GM23248 (cell line): ENCODE measurements around the gene MAP1LC3B2. TPM values are rescaled to one million over a fixed set of nuclear protein-coding genes. Genes with fewer than 3 reads are reported as not detected.
A peak's percentile ranks its signal among the peaks of the same experiment; 100 is the strongest.

Experiments
- DNase-seq: peaks from one replicate; pipeline ENCODE4 v3.0.0-alpha.2; 2015
- H2AFZ ChIP-seq: fragments of 200-600 bp; sonication (generic); 2 replicates; pipeline ENCODE4 v1.6.1; 2016; ENCODE audit warnings: antibody characterized with exemption
- H3F3A ChIP-seq: fragments of 200-600 bp; sonication (generic); 2 replicates; pipeline ENCODE4 v1.6.1; 2016; ENCODE audit warnings: mild to moderate bottlenecking, antibody characterized with exemption, mixed run types; ENCODE audit not compliant: insufficient read depth
- H3K27ac ChIP-seq: fragments of 200-600 bp; sonication (generic); 2 replicates; pipeline ENCODE4 v1.5.1; 2016; ENCODE audit warnings: mild to moderate bottlenecking
- H3K27me3 ChIP-seq: fragments of 200-600 bp; sonication (generic); replicated peaks from 2 replicates; pipeline ENCODE4 v1.6.1; 2016; ENCODE audit warnings: mild to moderate bottlenecking; ENCODE audit not compliant: insufficient read depth
- H3K36me3 ChIP-seq: fragments of 200-600 bp; sonication (generic); 2 replicates; pipeline ENCODE4 v1.6.1; 2016; ENCODE audit warnings: low read depth, mild to moderate bottlenecking
- H3K4me1 ChIP-seq: fragments of 200-600 bp; sonication (generic); 2 replicates; pipeline ENCODE4 v1.6.1; 2016; ENCODE audit warnings: mild to moderate bottlenecking; ENCODE audit not compliant: insufficient read depth
- H3K4me2 ChIP-seq: fragments of 200-600 bp; sonication (generic); one replicate; pipeline ENCODE4 v1.6.1; 2016; ENCODE audit warnings: mild to moderate bottlenecking; ENCODE audit not compliant: unreplicated experiment
- H3K4me3 ChIP-seq: fragments of 200-600 bp; sonication (generic); 2 replicates; pipeline ENCODE4 v1.5.1; 2016; ENCODE audit warnings: mild to moderate bottlenecking
- H3K79me2 ChIP-seq: fragments of 200-600 bp; sonication (generic); 2 replicates; pipeline ENCODE4 v1.6.1; 2016; ENCODE audit warnings: mild to moderate bottlenecking; ENCODE audit not compliant: insufficient read depth
- H3K9ac ChIP-seq: fragments of 200-600 bp; sonication (generic); 2 replicates; pipeline ENCODE4 v1.6.1; 2016; ENCODE audit warnings: mild to moderate bottlenecking
- H3K9me2 ChIP-seq: fragments of 200-600 bp; sonication (generic); 2 replicates; pipeline ENCODE4 v1.6.1; 2016; ENCODE audit warnings: mixed run types, mild to moderate bottlenecking, moderate library complexity; ENCODE audit not compliant: insufficient read depth
- H3K9me3 ChIP-seq: fragments of 200-600 bp; sonication (generic); one replicate; pipeline ENCODE4 v1.6.1; 2017; ENCODE audit warnings: low read depth
- H4K20me1 ChIP-seq: fragments of 200-600 bp; sonication (generic); 2 replicates; pipeline ENCODE4 v1.6.0; 2016; ENCODE audit not compliant: insufficient read depth
- EZH2 ChIP-seq: fragments of 200-600 bp; sonication (generic); IDR thresholded peaks from 2 replicates; pipeline ENCODE4 v1.6.1; 2018; ENCODE audit warnings: antibody characterized with exemption, mild to moderate bottlenecking; ENCODE audit not compliant: insufficient read depth, poor library complexity, severe bottlenecking
- EZH2phosphoT487 ChIP-seq: fragments of 200-600 bp; sonication (generic); IDR thresholded peaks from 2 replicates; pipeline ENCODE4 v1.6.1; 2018; ENCODE audit warnings: antibody characterized with exemption, moderate library complexity, mild to moderate bottlenecking, low read depth; ENCODE audit not compliant: insufficient read depth
- WGBS, 2 experiments: methylation state at CpG; one replicate each; pipeline ENCODE4 v1.1.6; 2015 to 2017; ENCODE audit warnings: low lambda C conversion rate in 2 of 2, low coverage in 1 of 2; ENCODE audit errors: missing lambda C conversion rate in 2 of 2; 5-methylcytosine and 5-hydroxymethylcytosine counted together
- in situ Hi-C: fragments of 300-500 bp; cut with MboI; formaldehyde crosslinking; loops from 2 replicates; pipeline ENCODE4 v1.15.0; 2020
- polyA plus RNA-seq: library from polyadenylated mRNA; unstranded; fragments of >200 nt; fragmentation: Nextera tagmentation; extraction: Ambion mirVana; gene quantifications from 2 replicates; pipeline ENCODE4 v1.2.1, GENCODE V29; 2016
- total RNA-seq: library from RNA; depleted of rRNA; stranded (reverse); fragments of >200 nt; shearing (Covaris generic); gene quantifications from 2 replicates; pipeline ENCODE4 v1.2.3, GENCODE V29; 2014

MAP1LC3B2 gene
- total and polyA plus RNA-seq, 2 experiments from 2014 or later, result 0.32 to 9.0 TPM

GRCh38 chr12:116524964-116525379 lies 34.2 kb upstream of the MAP1LC3B2 start:
- no peak overlapping the region; the same call in 1 of the 2 replicates for H2AFZ ChIP-seq
- H3F3A ChIP-seq, result peaks cover 60% of the 10 kb centered on the region
- 0 out of 2 replicates have a peak overlapping the region, but pooled peaks have one; percentile 89 for H3K27ac ChIP-seq
- no peaks in the 10 kb centered on the region for H3K36me3 ChIP-seq
- peak overlapping the region; percentile 41; the same call in 1 of the 2 replicates for H3K4me3 ChIP-seq
- no peaks in the 10 kb centered on the region for H3K9me3 ChIP-seq
- peaks cover 61% of the 10 kb centered on the region for H3K4me1 ChIP-seq
- DNase-seq, result peak; percentile 49
- peak overlapping the region; percentile 70; the same call in 1 of the 2 replicates for H3K9ac ChIP-seq
- H3K27me3 ChIP-seq, result no peaks in the 10 kb centered on the region
- TF ChIP-seq EZH2 (no peak), EZH2phosphoT487 (no peak)
- WGBS, 2 experiments, result 45% methylated on average over 4 of the region's 4 CpGs
- no peaks in the 10 kb centered on the region for H3K79me2 ChIP-seq
- in situ Hi-C loops, result no loop called here
- peak overlapping the region; percentile 80 for H3K4me2 ChIP-seq
- no peaks in the 10 kb centered on the region for H3K9me2 ChIP-seq
- no peaks in the 10 kb centered on the region for H4K20me1 ChIP-seq

GRCh38 chr12:116525418-116526001 lies 33.7 kb upstream of the MAP1LC3B2 start:
- H3K4me3 ChIP-seq, result peak overlapping the region; percentile 61
- DNase-seq, result peak; percentile 96
- peak overlapping the region; percentile 80 for H3K4me2 ChIP-seq
- no peaks in the 10 kb centered on the region for H4K20me1 ChIP-seq
- no peaks in the 10 kb centered on the region for H3K9me3 ChIP-seq
- peak overlapping the region; percentile 89 for H3K27ac ChIP-seq
- in situ Hi-C loops, result no loop called here
- peaks cover 57% of the 10 kb centered on the region for H3K4me1 ChIP-seq
- H2AFZ ChIP-seq, result peak overlapping the region; percentile 74
- H3K9ac ChIP-seq, result peak overlapping the region; percentile 70
- WGBS, 2 experiments, result 0 to 2% methylated on average over 15 of the region's 15 CpGs
- H3K27me3 ChIP-seq, result no peaks in the 10 kb centered on the region
- TF ChIP-seq EZH2, result no peak
- H3F3A ChIP-seq, result peaks cover 55% of the 10 kb centered on the region
- no peaks in the 10 kb centered on the region for H3K36me3 ChIP-seq
- no peaks in the 10 kb centered on the region for H3K9me2 ChIP-seq
- H3K79me2 ChIP-seq, result no peaks in the 10 kb centered on the region

DNA sequence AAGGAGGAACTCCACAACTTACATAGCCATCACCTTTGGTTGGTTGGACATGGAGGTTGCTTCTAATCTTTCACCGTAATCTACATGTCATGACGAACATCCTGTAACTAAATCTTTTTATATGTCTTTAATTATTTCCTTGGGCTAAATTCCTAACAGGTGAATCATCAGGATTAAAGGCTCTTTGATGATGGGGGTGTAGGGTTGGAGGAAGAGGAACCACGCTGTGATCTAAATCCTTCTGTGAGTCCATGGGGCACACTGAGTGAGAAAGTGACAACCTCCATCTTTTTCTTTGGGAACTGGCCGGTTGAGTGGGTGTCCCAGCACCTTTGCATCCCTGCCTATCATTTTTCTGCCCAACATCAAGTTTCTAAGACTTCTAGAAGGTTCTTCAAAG lies 31.1 kb upstream of the MAP1LC3B2 start:
- no peak overlapping the region for H3K9ac ChIP-seq
- H3K4me1 ChIP-seq, result peaks cover 44% of the 10 kb centered on the region
- no peak for TF ChIP-seq EZH2phosphoT487
- TF ChIP-seq EZH2, result no peak
- H4K20me1 ChIP-seq, result no peaks in the 10 kb centered on the region
- H3K9me2 ChIP-seq, result no peaks in the 10 kb centered on the region
- peak overlapping the region; percentile 47 for H3K4me2 ChIP-seq
- H3K27me3 ChIP-seq, result no peaks in the 10 kb centered on the region
- no peaks in the 10 kb centered on the region for H3K79me2 ChIP-seq
- WGBS, 2 experiments, result 20 to 27% methylated on average over 4 of the region's 4 CpGs
- no peaks in the 10 kb centered on the region for H3K9me3 ChIP-seq
- H2AFZ ChIP-seq, result no peak overlapping the region
- no peaks in the 10 kb centered on the region for H3K36me3 ChIP-seq
- H3K4me3 ChIP-seq, result no peak overlapping the region
- in situ Hi-C loops, result no loop called here
- H3F3A ChIP-seq, result peaks cover 42% of the 10 kb centered on the region
- H3K27ac ChIP-seq, result peak overlapping the region; percentile 36; the same call in 1 of the 2 replicates
- DNase-seq, result peak; percentile 70

- in situ Hi-C loops, result no loop called here
- TF ChIP-seq EZH2 (no peak), EZH2phosphoT487 (no peak)
- H3K9me2 ChIP-seq, result no peaks in the 10 kb centered on the region
- peak overlapping the region; percentile 34 for H3K9ac ChIP-seq
- H3K27me3 ChIP-seq, result no peaks in the 10 kb centered on the region
- peak overlapping the region; percentile 68 for H3K27ac ChIP-seq
- H4K20me1 ChIP-seq, result no peaks in the 10 kb centered on the region
- H3F3A ChIP-seq, result peaks cover 42% of the 10 kb centered on the region
- H3K79me2 ChIP-seq, result no peaks in the 10 kb centered on the region
- 0 out of 2 replicates have a peak overlapping the region, but pooled peaks have one; percentile 14 for H3K4me3 ChIP-seq
- no peak overlapping the region for H2AFZ ChIP-seq
- H3K4me1 ChIP-seq, result peaks cover 47% of the 10 kb centered on the region
- DNase-seq, result peak; percentile 42
- no peaks in the 10 kb centered on the region for H3K36me3 ChIP-seq
- no peaks in the 10 kb centered on the region for H3K9me3 ChIP-seq
- peak overlapping the region; percentile 47 for H3K4me2 ChIP-seq
- WGBS, 2 experiments, result 0 to 6% methylated on average over 1 of the region's 1 CpG
These were observed 30.7 kb upstream of the MAP1LC3B2 start for GRCh38 chr12:116528498-116528897.

GRCh38 chr12:116529048-116529447 lies 30.1 kb upstream of the MAP1LC3B2 start:
- peak overlapping the region; percentile 68 for H3K27ac ChIP-seq
- peaks cover 47% of the 10 kb centered on the region for H3K4me1 ChIP-seq
- H3K4me2 ChIP-seq, result peak overlapping the region; percentile 47

More at GRCh38 chr12:116529048-116529447, 30.1 kb upstream of the MAP1LC3B2 start:
- Histone ChIP-seq H3K4me3 (0 out of 2 replicates have a peak overlapping the region, but pooled peaks have one; percentile 14), H3K27me3 (no peaks in the 10 kb centered on the region), H2AFZ (no peak overlapping the region), H3K79me2 (no peaks in the 10 kb centered on the region), H4K20me1 (no peaks in the 10 kb centered on the region), H3F3A (peaks cover 42% of the 10 kb centered on the region), H3K9me3 (no peaks in the 10 kb centered on the region), H3K9ac (peak overlapping the region; percentile 34), H3K36me3 (no peaks in the 10 kb centered on the region), H3K9me2 (no peaks in the 10 kb centered on the region)
- WGBS, 2 experiments, result 1 to 5% methylated on average over 8 of the region's 8 CpGs
- TF ChIP-seq EZH2 (no peak), EZH2phosphoT487 (peak; percentile 92)
- in situ Hi-C loops, result no loop called here
- DNase-seq, result peak; percentile 80
